ENCODE measurements around the gene TRIM33.

- no peak for TF ChIP-seq CTCF (IDR thresholded peaks at IDR 0.05)
- no peak for TF ChIP-seq EZH2 (IDR thresholded peaks at IDR 0.05; ENCODE audit: borderline replicate concordance, insufficient read depth, low read depth, low read length, poor library complexity, severe bottlenecking)
Measured at GRCh38 chr1:114559356-114559755, 48.4 kb upstream of the TRIM33 start.

All from B cell (primary cell).